ENCODE measurements around the gene PRDX2.

GRCh38 chr19:12788682-12789097 lies 12.9 kb downstream of the PRDX2 start:
- no peak for TF ChIP-seq NFYB (IDR thresholded peaks at IDR 0.05; ENCODE audit: insufficient read depth, low read depth, low read length)
- TF ChIP-seq ATF7 (IDR thresholded peaks at IDR 0.05; ENCODE audit: low read depth) = peak; percentile 61
- no peak for TF ChIP-seq CTCF (IDR thresholded peaks at IDR 0.05 in 2 of 3, conservative IDR thresholded peaks at IDR 0.05 in 1 of 3; ENCODE audit: control insufficient read depth in 2 of 3, extremely low read depth in 1 of 3, insufficient read depth in 1 of 3, low read depth in 3 of 3, low read length in 3 of 3)
- no peak for TF ChIP-seq ATF2 (IDR thresholded peaks at IDR 0.05; ENCODE audit: low read length)

All from GM12878 (cell line).